ENCODE data around the gene GABBR1.

GABBR1 gene

DNA sequence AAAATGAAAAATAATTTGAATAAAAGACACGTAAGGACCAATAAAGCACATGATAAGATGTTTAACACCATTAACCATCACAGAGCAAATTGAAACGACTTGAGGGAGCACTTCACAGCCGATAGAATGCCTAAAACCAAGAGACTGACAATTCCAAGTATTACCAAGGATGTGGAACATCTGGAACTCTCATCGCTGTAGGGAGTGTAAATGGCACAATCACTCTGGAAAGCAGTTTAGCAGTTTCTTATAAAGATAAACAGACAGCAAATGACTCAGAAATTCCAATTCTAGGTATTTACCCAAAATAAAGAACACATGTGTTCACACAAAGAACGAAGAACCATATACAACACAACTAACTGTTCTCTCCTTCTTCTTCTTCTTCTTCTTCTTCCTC, 65.0 kb downstream of the GABBR1 start:
- no peak for DNase-seq (ENCODE audit: low read depth in 2 of 2, low spot score in 1 of 2)

DNA sequence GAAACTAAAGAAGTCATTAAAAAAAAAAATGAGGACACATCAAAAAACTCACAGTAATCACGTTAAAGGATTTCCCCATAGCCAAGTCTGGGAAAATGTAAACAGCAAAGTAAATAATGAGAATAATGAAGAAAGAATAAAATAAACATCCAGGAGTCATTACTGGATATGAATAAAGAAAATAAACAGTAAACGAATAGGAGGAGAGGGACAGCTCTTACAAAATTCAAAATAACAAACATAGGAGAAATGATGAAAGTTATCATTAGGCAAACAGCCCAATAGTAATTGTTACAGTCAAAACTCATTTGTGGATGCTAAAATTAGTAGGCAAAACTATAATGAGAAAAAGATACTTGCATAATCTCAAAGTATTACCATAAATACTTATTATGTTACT, 65.4 kb downstream of the GABBR1 start:
- no peak for DNase-seq (ENCODE audit: low read depth in 2 of 2, low spot score in 1 of 2)

DNA sequence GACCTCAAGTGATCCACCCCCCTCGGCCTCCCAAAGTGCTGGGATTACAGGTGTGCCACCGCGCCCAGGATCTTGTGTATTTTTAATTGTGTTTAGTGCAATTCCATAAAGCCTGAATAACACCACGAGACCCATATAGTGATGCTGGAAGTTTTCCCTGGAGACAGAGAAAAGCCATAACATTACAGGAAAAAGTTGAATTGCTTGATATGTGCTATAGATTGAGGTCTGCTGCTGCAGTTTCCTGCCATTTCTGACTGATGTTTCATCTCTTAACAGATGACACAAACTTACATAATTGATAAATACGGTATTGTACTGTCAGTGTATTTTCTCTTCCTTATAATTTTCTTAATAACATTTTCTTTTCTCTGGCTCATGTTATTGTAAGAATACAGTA, 66.1 kb downstream of the GABBR1 start:
- DNase-seq (ENCODE audit: low read depth in 2 of 2, low spot score in 1 of 2), result no peak

DNA sequence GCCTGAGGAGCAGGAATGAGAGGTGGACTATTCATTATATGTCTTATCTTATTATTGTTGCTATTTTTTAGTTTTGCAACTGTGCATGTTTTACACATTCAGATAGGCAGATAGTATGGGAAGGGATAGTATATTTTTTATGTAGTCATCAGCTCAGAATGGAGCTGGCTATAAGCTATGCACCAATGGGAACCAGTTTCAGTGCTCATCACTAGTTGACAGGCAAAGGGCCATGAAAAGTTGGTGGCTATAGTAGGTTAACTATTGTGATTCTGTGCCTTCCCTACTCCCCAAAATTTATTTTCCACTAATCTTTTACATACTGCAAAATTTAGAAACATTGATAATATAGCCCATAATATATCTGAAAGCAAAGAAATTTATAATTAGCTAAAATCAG, 68.1 kb downstream of the GABBR1 start:
- no peak for DNase-seq (ENCODE audit: low read depth in 2 of 2, low spot score in 1 of 2)

DNA sequence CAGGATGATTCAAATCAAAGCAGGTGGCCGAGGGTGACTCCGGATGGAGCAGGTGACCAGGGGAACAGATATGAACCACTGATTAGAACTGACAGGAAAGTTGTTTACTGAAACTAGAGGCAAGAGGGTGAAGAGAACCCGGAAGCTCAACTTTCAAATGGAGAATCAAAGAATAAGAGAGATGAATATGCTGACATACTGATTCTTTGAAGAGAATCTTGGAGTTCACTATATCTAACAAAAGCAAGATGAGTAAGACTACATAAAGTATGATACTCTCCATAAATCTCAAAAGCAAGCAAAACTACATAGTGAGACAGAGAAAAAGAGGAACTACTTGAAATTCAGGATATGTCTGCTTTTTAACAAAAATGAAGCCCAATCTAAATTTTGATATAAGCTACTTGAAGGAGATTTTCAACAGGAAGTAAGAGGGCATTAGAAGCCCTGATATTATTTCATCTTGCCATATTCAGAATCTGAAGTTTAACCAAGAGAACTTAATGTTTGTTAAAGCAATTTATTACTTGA, 69.5 kb downstream of the GABBR1 start:
- DNase-seq (ENCODE audit: low read depth in 2 of 2, low spot score in 1 of 2), result no peak

DNA sequence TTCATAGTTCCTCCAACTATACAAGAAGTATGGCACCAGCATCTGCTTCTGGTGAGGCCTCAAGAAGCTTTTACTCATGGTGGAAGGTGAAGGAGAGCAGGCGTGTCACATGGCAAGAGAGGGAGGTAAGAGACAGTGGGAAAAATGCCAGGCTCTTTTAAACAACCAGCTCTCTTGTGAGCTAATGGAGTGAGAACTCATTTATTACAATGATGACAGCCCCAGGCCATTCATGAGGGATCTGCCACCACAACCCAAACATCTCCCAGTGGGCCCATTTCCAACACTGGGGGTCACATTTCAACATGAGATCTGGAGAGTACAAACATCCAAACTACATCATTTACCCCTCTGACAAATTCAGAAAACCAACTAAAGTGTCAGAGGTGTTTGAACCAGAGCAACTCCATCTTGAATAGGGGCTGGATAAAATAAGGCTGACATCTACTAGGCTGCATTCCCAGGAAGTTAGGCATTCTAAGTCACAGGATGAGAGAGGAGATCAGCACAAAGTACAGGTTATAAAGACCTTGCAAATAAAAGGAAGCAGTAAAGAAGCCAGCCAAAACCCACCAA, 71.3 kb downstream of the GABBR1 start:
- no peak for DNase-seq (ENCODE audit: low read depth in 2 of 2, low spot score in 1 of 2)

DNA sequence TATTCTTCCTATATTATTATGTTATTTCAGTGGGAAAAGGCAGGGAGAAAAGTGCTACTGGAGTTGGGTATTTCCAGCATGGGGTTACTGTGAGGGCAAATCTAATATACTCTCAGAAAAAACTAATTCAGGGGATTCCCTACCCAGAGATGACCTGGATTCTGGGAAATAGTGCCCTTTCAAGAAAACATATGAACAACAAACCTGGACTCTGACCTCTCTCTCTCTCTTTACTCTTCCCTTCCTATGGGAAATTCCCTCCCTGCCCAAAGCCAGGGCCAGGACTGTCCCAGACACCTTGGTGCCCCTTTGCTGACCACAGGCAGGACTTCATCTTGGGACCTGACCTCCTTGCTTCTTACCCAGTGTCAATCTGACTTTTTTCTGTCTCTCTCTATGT, 71.9 kb downstream of the GABBR1 start:
- DNase-seq (ENCODE audit: low read depth in 2 of 2, low spot score in 1 of 2), result no peak

DNA sequence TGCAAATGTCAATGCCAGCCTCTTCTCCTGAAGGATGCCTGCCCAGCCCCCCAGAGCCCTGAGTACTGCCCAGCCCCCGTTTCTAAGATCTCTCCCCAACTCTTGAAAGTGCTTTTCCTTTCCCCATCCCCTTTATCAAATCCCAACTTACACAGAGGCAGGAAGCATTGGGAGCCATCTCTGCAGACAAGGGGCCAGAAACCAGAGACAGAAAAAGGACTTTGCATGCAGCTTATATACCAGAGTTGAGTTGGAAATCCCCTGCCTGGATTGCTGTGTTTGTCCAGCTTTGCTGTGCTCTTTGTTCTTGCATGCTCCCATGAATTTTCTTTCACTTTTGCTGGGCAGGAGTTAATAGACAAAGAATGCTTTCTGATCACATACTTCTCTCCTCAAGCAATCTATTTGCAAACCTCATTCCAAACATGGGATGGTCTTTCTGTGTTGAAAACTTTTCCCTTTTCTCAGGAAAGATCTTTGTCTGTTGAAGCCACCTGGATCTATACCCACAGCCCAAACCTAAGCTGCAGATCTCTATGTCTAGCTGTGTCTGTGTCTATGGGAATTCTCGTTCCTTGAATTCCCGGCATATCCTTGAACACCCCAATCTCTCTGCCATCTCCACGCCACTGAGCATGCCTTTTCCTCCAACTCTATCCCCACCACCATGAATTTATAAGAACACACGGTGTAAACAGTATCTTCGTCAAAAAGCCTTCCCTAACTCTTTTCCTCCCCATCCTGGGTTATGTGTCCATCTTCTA, 73.3 kb downstream of the GABBR1 start, which contains the start of gene UBD:
TSS of gene UBD (minus strand) at position 209 of the 764 bp plus-strand sequence. CDS start at position 178, 31 bp downstream.
- DNase-seq (ENCODE audit: low read depth in 2 of 2, low spot score in 1 of 2), result no peak

DNA sequence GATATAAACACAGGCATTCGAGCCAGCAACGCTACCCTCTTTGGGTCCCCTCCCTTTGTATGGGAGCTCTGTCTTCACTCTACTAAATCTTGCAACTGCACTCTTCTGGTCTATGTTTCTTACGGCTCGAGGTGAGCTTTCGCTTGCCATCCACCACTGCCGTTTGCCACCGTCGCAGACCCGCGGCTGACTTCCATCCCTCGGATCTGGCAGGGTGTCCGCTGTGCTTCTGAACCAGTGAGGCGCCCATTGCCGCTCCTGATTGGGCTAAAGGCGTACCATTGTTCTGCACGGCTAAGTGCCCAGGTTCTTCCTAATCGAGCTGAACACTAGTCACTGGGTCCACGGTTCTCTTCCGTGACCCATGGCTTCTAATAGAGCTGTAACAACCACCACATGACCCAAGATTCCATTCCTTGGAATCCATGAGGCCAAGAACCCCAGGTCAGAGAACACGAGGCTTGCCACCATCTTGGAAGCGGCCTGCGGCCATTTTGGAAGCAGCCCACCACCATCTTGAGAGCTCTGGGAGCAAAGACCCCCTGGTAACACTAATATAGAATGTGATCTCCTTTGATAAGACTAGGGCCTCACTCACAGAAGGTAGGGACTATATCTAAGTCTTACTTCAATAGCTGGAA, 74.4 kb downstream of the GABBR1 start:
- DNase-seq (ENCODE audit: low read depth in 2 of 2, low spot score in 1 of 2), result no peak

DNA sequence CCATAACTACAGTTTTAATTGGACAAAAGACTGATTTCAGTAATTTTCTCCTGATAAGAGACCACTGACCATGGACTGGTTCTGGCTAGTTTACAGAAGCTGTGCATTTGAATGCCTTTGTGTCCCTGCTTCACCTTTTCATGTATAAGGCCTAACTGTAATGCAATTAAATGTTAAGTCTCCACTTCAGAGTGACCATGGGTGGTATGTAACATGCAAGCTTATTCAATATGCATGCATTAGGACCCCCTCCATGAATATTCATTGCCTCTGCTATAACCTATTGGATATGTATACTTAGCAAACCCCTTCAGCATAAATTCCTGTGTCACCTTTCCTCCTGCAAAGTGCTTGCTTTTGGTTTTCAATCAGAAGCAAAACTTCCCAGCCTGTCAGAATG, 75.7 kb downstream of the GABBR1 start:
- no peak for DNase-seq (ENCODE audit: low read depth in 2 of 2, low spot score in 1 of 2)

DNA sequence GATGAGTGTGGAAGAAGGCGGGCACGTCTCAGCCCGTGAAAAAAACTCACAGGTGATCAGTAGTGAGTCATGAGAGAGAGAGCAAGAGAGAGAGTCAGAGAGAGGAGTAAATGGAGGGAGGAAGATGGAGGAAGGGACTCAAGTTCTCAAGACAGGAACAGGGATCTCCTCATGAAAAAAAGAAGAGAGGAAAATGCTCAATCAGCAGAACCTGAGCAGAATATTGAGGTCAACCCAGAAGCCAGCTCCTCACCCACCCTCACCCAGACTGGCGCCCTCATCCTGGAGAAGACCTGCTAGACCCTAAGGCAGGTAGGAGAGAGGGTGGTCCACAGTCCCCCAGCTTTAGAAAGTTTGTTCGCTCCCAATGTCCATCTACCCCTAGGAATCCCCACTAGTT, 78.2 kb downstream of the GABBR1 start:
- DNase-seq (ENCODE audit: low read depth in 2 of 2, low spot score in 1 of 2), result no peak

DNA sequence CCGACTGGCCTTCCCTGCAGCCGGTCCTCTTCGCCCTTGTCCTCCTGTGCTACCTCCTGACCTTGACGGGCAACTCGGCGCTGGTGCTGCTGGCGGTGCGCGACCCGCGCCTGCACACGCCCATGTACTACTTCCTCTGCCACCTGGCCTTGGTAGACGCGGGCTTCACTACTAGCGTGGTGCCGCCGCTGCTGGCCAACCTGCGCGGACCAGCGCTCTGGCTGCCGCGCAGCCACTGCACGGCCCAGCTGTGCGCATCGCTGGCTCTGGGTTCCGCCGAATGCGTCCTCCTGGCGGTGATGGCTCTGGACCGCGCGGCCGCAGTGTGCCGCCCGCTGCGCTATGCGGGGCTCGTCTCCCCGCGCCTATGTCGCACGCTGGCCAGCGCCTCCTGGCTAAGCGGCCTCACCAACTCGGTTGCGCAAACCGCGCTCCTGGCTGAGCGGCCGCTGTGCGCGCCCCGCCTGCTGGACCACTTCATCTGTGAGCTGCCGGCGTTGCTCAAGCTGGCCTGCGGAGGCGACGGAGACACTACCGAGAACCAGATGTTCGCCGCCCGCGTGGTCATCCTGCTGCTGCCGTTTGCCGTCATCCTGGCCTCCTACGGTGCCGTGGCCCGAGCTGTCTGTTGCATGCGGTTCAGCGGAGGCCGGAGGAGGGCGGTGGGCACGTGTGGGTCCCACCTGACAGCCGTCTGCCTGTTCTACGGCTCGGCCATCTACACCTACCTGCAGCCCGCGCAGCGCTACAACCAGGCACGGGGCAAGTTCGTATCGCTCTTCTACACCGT, 79.5 kb downstream of the GABBR1 start:
- no peak for DNase-seq (ENCODE audit: low read depth in 2 of 2, low spot score in 1 of 2)

DNA sequence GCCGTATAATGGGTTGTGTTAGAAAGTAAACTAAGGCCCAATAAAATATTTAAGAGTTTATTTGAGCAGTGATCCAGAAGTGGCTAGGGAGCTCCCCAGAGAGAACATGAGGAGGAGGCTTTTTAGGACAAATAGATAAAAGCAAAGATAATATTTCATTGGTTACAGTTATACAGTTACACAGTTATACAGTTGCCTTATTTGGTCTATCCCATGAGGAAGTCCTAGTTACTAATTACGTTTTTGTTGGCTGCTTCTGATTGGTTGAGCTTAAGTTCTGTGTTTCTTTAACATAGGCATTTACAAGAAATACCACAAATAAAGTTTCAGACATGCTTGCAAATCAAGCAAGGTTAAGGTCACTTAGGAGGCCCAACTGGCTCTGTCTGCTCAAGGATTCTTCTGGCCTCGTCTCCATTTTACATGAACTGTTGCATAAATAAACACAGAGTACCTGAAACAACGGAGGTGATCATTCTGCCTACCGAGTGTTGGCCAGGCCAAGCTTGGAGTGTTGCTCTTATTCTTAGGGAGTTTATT, 80.4 kb downstream of the GABBR1 start:
- DNase-seq (ENCODE audit: low read depth in 2 of 2, low spot score in 1 of 2), result no peak

DNA sequence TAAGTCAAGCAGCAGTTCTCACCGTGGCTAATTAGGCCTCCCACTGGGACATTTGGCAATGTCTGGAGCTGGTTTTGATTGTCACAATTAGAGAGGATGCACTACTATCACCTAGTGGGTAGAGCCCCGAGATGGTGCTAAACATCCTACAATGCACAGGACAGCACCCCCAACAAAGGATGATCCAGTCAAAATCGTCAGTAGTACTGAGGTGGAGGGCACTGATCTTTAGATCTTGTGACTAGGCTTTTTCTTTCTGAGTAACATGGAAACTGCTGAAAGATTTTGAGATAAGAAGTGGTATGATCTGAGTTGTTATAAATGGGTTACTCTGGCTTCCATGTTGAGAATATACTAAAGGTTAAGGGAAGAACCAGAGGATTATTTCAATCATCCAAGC, 85.4 kb downstream of the GABBR1 start:
- no peak for DNase-seq (ENCODE audit: low read depth in 2 of 2, low spot score in 1 of 2)

DNA sequence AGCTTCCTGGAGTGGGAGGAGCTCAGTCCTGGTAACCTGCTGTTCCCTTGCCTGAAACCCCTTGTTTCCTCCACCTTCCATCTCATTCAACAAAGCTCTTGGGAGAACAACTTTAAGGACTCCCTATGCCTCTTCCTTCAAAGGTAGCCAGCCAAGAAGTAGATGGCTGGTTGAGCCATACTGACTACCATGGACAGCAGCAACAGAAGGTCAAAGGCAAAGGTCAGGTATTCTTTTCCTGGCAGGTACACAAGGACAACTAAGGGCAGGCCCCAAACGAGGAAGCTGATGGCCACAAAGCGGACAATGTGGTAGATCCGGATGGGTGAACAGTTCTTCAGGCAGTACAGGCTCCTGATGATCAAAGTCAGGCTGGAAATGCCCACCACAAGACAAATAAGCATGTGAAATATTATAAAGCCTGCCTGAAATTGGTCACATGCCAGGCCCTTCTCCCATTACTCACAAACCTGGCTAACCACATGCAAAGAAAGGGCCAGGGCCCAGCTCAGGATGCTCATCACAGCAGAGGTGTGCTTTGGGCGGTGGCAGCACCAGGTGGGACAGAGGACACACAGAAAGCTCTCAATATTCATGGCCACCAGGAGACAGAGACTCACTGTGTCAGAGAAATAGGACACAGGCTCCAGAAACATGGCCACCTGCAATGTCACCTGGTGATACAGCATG, 95.1 kb downstream of the GABBR1 start:
- DNase-seq (ENCODE audit: low read depth in 2 of 2, low spot score in 1 of 2), result no peak

DNA sequence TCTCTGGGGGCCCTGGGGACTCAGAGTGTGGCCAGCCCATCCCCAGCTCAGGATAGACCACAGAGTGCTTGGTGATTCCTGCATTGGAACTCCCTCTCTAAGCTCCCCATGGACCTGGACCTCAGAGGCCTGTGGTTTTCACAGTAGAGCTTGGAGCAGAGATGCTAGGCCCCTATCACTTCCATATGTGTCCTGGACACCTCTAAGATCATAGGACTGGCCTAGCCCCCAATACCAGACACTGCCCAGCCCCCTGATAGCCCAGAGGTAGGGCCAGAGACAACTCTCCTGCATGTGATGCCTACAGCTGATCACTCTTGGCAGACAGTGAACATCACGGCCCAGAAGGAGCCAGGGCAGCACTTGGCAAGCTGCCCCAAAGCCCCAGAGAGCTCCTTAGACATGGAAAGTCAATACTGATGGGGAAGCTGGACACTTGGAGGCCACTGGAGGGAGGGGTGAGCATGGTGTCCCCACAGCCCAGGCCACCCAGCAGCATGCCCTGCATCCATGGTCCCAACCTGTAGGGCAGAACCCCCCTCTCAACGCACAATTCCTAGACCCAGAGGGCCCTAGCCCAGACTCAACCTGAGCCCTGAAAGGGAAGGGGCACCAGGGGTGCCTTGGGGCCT, 100.5 kb downstream of the GABBR1 start:
- no peak for DNase-seq (ENCODE audit: low read depth in 2 of 2, low spot score in 1 of 2)

DNA sequence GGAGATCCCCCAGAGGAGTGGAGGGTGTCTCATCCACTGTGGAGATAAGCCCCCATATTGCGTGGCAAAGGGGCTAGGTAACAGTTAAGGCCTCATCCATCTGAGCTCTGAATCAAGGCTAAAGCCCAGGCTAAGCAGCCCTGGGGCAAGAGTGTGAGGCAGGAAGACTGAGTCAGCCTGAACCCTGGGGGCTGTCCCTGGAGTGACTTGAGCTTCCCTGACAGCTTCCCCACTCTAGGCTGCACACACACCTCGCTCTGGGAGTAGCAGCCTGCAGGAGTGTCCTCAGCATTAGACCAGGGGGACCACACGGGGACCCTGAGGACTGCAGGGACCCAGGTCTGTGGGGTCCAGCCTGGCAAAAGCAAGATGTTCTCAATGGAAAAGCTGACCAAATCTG, 101.3 kb downstream of the GABBR1 start:
- no peak for DNase-seq (ENCODE audit: low read depth in 2 of 2, low spot score in 1 of 2)

DNA sequence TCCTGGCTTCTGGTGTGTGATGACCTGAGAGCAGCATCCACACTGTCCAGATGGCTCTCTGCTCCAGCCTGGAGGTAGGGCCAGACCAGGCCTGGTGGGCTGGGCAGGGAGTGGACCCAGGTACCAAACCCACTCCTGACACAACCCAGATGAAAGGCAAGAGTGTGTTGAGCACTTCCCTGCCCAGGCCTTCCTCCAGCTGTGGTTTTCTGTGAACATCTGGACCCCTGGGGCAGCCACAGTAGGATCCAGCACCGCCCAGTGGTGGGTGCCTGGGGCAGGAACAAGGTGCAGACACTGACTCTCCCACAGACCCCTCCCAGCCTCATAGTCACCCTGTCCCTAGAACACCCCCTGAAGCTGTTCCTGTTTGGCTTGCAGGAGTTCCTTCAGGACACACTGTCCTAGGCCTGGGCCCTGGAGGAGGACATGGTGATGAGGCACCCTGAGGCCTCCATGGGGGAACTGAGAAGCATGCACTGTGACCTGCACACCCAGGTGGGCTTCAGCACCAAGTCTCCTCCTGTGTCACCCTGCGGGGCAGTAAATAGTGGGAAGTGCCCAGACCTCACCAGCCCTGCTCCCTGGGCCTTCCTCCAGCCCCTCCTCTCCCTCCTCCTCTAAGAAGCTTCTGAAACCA, 102.2 kb downstream of the GABBR1 start:
- no peak for DNase-seq (ENCODE audit: low read depth in 2 of 2, low spot score in 1 of 2)

DNA sequence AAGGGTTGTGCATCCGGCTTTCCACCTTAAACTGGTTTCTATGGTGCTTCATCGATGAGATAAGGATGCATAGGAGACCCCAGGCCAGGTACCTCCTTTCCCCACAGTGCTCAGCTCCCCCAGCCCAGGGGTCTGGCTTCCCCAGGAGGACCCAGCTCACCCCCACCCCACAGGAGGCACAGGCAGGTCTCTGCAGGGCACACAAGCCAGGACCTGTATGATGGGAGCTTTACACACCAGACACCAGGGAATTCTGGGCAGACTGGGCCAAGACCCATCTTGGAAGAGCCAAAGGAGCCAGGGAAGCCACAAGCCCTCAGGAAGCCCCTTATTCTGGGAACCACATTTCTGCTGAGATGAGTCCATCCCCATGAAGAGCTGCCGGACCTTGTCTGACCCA, 103.0 kb downstream of the GABBR1 start:
- no peak for DNase-seq (ENCODE audit: low read depth in 2 of 2, low spot score in 1 of 2)
